ENCODE results near the gene NEK7. TPM values are rescaled to one million over a fixed set of nuclear protein-coding genes. Genes with fewer than 3 reads are reported as not detected.

The NEK7 gene
- total and polyA plus RNA-seq, 2 of the 8 experiments (the other 6 are each of a cell fraction or from before 2014, with no cell fraction given): 5.1 to 10.0 TPM

DNA sequence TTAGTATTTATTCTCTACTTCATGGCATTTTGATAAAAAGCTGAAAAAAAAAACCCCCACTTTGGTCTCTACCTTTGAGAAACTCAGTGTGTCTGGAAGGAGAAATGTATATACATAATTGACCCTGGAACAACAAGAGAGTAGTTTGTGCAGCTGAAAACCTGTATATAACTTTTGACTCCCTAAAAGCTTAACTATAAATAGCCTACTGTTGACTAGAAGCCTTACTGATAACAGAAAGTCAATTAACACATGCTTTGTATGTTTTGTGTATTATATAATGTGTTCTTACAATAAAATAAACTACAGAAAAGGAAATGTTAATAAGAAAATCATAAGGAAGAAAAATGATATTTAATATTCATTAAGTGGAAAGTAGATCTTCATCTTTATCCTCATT is 88.0 kb downstream of the NEK7 start (continued):
- TF ChIP-seq, protein P1, sequence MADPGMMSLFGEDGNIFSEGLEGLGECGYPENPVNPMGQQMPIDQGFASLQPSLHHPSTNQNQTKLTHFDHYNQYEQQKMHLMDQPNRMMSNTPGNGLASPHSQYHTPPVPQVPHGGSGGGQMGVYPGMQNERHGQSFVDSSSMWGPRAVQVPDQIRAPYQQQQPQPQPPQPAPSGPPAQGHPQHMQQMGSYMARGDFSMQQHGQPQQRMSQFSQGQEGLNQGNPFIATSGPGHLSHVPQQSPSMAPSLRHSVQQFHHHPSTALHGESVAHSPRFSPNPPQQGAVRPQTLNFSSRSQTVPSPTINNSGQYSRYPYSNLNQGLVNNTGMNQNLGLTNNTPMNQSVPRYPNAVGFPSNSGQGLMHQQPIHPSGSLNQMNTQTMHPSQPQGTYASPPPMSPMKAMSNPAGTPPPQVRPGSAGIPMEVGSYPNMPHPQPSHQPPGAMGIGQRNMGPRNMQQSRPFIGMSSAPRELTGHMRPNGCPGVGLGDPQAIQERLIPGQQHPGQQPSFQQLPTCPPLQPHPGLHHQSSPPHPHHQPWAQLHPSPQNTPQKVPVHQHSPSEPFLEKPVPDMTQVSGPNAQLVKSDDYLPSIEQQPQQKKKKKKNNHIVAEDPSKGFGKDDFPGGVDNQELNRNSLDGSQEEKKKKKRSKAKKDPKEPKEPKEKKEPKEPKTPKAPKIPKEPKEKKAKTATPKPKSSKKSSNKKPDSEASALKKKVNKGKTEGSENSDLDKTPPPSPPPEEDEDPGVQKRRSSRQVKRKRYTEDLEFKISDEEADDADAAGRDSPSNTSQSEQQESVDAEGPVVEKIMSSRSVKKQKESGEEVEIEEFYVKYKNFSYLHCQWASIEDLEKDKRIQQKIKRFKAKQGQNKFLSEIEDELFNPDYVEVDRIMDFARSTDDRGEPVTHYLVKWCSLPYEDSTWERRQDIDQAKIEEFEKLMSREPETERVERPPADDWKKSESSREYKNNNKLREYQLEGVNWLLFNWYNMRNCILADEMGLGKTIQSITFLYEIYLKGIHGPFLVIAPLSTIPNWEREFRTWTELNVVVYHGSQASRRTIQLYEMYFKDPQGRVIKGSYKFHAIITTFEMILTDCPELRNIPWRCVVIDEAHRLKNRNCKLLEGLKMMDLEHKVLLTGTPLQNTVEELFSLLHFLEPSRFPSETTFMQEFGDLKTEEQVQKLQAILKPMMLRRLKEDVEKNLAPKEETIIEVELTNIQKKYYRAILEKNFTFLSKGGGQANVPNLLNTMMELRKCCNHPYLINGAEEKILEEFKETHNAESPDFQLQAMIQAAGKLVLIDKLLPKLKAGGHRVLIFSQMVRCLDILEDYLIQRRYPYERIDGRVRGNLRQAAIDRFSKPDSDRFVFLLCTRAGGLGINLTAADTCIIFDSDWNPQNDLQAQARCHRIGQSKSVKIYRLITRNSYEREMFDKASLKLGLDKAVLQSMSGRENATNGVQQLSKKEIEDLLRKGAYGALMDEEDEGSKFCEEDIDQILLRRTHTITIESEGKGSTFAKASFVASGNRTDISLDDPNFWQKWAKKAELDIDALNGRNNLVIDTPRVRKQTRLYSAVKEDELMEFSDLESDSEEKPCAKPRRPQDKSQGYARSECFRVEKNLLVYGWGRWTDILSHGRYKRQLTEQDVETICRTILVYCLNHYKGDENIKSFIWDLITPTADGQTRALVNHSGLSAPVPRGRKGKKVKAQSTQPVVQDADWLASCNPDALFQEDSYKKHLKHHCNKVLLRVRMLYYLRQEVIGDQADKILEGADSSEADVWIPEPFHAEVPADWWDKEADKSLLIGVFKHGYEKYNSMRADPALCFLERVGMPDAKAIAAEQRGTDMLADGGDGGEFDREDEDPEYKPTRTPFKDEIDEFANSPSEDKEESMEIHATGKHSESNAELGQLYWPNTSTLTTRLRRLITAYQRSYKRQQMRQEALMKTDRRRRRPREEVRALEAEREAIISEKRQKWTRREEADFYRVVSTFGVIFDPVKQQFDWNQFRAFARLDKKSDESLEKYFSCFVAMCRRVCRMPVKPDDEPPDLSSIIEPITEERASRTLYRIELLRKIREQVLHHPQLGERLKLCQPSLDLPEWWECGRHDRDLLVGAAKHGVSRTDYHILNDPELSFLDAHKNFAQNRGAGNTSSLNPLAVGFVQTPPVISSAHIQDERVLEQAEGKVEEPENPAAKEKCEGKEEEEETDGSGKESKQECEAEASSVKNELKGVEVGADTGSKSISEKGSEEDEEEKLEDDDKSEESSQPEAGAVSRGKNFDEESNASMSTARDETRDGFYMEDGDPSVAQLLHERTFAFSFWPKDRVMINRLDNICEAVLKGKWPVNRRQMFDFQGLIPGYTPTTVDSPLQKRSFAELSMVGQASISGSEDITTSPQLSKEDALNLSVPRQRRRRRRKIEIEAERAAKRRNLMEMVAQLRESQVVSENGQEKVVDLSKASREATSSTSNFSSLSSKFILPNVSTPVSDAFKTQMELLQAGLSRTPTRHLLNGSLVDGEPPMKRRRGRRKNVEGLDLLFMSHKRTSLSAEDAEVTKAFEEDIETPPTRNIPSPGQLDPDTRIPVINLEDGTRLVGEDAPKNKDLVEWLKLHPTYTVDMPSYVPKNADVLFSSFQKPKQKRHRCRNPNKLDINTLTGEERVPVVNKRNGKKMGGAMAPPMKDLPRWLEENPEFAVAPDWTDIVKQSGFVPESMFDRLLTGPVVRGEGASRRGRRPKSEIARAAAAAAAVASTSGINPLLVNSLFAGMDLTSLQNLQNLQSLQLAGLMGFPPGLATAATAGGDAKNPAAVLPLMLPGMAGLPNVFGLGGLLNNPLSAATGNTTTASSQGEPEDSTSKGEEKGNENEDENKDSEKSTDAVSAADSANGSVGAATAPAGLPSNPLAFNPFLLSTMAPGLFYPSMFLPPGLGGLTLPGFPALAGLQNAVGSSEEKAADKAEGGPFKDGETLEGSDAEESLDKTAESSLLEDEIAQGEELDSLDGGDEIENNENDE (IDR thresholded peaks at IDR 0.05; ENCODE audit: insufficient replicate concordance, low read length): no peak
- TF ChIP-seq KDM1A (IDR thresholded peaks at IDR 0.05; ENCODE audit: borderline replicate concordance, low read length) (no peak), BCL11A (IDR thresholded peaks at IDR 0.05; ENCODE audit: low read depth in 2 of 2, low read length in 2 of 2) (no peak), SP1 (IDR thresholded peaks at IDR 0.05; ENCODE audit: low read depth, low read length) (no peak), TBP (IDR thresholded peaks at IDR 0.05; ENCODE audit: low read depth, low read length) (no peak), SUZ12 (IDR thresholded peaks at IDR 0.05; ENCODE audit: low read length) (no peak), TAF1 (IDR thresholded peaks at IDR 0.05; ENCODE audit: low read depth, low read length) (no peak), POU5F1 (IDR thresholded peaks at IDR 0.05; ENCODE audit: low read depth, low read length) (no peak), HDAC2 (IDR thresholded peaks at IDR 0.05; ENCODE audit: borderline replicate concordance in 1 of 2, low read depth in 2 of 2, low read length in 2 of 2) (no peak), YY1 (IDR thresholded peaks at IDR 0.05; ENCODE audit: low read depth, low read length) (no peak), TCF12 (IDR thresholded peaks at IDR 0.05; ENCODE audit: low read depth, low read length) (no peak), CBX5 (IDR thresholded peaks at IDR 0.05; ENCODE audit: low read depth, low read length) (no peak), TAF7 (optimal IDR thresholded peaks at IDR 0.05; ENCODE audit: borderline replicate concordance, low read depth, low read length) (no peak)

All from H1 (cell line).